Upper lobe of right lung (tissue), 1 donor: ENCODE results near the gene ANGPTL8. TPM values are rescaled to one million over a fixed set of nuclear protein-coding genes. Genes with fewer than 3 reads are reported as not detected.
A peak's percentile ranks its signal among the peaks of the same experiment; 100 is the strongest.

Source experiments
- ATAC-seq: fragments of 200-7000 bp; cut with Tn5 transposase; one replicate; pipeline ENCODE4 v1.9.1; 2020; ENCODE audit warnings: mild to moderate bottlenecking, moderate library complexity
- DNase-seq: peaks from one replicate; pipeline ENCODE4 v3.0.0-alpha.2; 2020
- H3K27ac ChIP-seq: fragments of 200-600 bp; one replicate; pipeline ENCODE4 v1.8.0; 2022
- H3K27me3 ChIP-seq: fragments of 200-600 bp; one replicate; pipeline ENCODE4 v1.8.0; 2022; ENCODE audit warnings: mild to moderate bottlenecking
- H3K36me3 ChIP-seq: fragments of 200-600 bp; one replicate; pipeline ENCODE4 v1.8.0; 2022
- H3K4me1 ChIP-seq: fragments of 200-600 bp; one replicate; pipeline ENCODE4 v1.8.0; 2022
- H3K4me3 ChIP-seq: fragments of 200-600 bp; one replicate; pipeline ENCODE4 v1.8.0; 2022; ENCODE audit warnings: mild to moderate bottlenecking
- H3K9me3 ChIP-seq: fragments of 200-600 bp; one replicate; pipeline ENCODE4 v1.8.0; 2022
- CTCF ChIP-seq: fragments of 200-600 bp; IDR thresholded peaks from one replicate; pipeline ENCODE4 v1.8.0; 2022; ENCODE audit warnings: antibody characterized with exemption
- intact Hi-C: fragments of 100-400 bp; cut with DNase I; formaldehyde crosslinking; loops from one replicate; pipeline ENCODE4 v1.11.0; 2022
- total RNA-seq: library from RNA; stranded (reverse); fragmentation: NEBNext Ultra II Directional; extraction: Animal tissue kit (Norgen Biotek cat#: 25700); gene quantifications from one replicate; pipeline ENCODE4 v1.2.1, GENCODE V29; 2021
- donor health status: DM: no; HTN: yes; CAD: no; lungs with severe emphysema.

Gene ANGPTL8
- total RNA-seq, 1 donor from 2014 or later, result not detected

DNA sequence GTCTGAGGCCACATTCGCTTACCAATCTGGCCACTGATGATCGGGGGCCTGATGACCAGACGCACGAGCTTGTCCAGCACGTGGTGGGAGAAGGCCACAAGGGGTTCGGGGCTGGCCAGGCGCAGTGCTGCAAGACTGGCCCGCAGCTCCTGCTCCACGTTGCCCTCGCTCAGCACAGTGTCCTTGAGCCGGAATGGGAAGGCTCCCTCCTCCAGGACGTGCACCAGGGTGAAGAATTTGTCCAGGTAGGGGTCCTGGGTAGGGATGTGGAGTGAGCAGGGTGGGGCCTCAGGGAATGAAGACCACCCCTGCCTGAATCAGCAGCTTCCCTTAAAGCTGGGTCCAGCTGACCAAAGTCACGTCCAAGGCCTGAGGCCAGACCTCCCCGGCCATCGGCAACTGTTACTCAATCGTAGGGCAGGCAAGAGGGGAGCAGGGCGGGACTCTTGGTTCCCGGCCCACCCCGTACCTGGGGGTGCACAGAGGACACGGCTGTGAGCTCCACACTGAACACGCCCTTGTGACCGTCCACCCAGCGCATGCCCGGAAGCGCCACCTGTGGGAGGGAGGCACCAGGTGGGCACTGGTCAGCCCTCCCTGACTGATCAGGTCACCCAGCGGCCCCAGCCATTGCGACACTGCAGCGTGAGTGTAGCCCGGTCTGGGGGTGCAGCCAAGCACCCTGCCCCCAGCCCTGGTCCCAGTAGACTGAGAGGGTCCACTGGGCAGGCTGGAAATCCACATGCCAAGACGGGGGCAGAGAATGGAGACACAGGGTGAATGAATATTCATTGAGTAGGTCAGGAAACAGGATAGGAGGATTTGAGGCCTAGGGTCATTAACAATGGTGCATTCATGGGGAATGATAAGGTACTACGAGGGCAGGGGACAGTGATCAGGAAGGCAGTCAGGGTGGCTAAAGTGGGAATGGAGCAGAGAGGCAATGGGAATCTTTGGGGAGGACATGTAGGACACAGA is 2.8 kb upstream of the ANGPTL8 start:
- Histone ChIP-seq H3K27ac (no peak overlapping the region), H3K27me3 (no peaks in the 10 kb centered on the region), H3K4me1 (no peaks in the 10 kb centered on the region), H3K4me3 (no peak overlapping the region), H3K9me3 (no peaks in the 10 kb centered on the region), H3K36me3 (peaks cover 53% of the 10 kb centered on the region)
- TF ChIP-seq CTCF, result no peak
- intact Hi-C loops, result no loop called here
- DNase-seq (no peak), ATAC-seq (peak; percentile 5)

- ATAC-seq, result no peak
- Histone ChIP-seq H3K27ac (no peak overlapping the region), H3K4me1 (no peaks in the 10 kb centered on the region), H3K9me3 (no peaks in the 10 kb centered on the region), H3K36me3 (peaks cover 53% of the 10 kb centered on the region), H3K4me3 (no peak overlapping the region), H3K27me3 (no peaks in the 10 kb centered on the region)
- intact Hi-C loops, result no loop called here
- no peak for TF ChIP-seq CTCF
- DNase-seq, result no peak
Observed at GRCh38 chr19:11237321-11237720, 2.1 kb upstream of the ANGPTL8 start.

GRCh38 chr19:11238041-11238440 is 1.4 kb upstream of the ANGPTL8 start:
- no peak for TF ChIP-seq CTCF
- no peak for DNase-seq
- ATAC-seq, result no peak
- Histone ChIP-seq H3K9me3 (no peaks in the 10 kb centered on the region), H3K4me3 (no peak overlapping the region), H3K27me3 (no peaks in the 10 kb centered on the region), H3K27ac (no peak overlapping the region), H3K4me1 (no peaks in the 10 kb centered on the region), H3K36me3 (peaks cover 47% of the 10 kb centered on the region)
- intact Hi-C loops, result no loop called here

GRCh38 chr19:11238781-11239376 is 540 bp upstream of the ANGPTL8 start:
- H3K36me3 ChIP-seq, result peaks cover 47% of the 10 kb centered on the region
- no peaks in the 10 kb centered on the region for H3K9me3 ChIP-seq
- TF ChIP-seq CTCF, result no peak
- intact Hi-C loops, result no loop called here
- no peaks in the 10 kb centered on the region for H3K27me3 ChIP-seq
- peaks cover 4% of the 10 kb centered on the region for H3K4me1 ChIP-seq
- no peak for ATAC-seq
- no peak overlapping the region for H3K27ac ChIP-seq
- no peak for DNase-seq
- H3K4me3 ChIP-seq, result no peak overlapping the region

- Histone ChIP-seq H3K27ac (no peak overlapping the region), H3K4me3 (no peak overlapping the region), H3K36me3 (peaks cover 44% of the 10 kb centered on the region), H3K4me1 (peaks cover 5% of the 10 kb centered on the region), H3K27me3 (no peaks in the 10 kb centered on the region), H3K9me3 (no peaks in the 10 kb centered on the region)
- ATAC-seq (no peak), DNase-seq (no peak)
- intact Hi-C loops, result no loop called here
- no peak for TF ChIP-seq CTCF
Observed at GRCh38 chr19:11240008-11240444, 607 bp downstream of the ANGPTL8 start.
